ENCODE measurements around the gene GOPC. TPM values are rescaled to one million over a fixed set of nuclear protein-coding genes. Genes with fewer than 3 reads are reported as not detected.

Gene GOPC
- total and polyA plus RNA-seq, 2 of the 4 experiments (the other 2 are of a cell fraction): 23.4 to 23.8 TPM

DNA sequence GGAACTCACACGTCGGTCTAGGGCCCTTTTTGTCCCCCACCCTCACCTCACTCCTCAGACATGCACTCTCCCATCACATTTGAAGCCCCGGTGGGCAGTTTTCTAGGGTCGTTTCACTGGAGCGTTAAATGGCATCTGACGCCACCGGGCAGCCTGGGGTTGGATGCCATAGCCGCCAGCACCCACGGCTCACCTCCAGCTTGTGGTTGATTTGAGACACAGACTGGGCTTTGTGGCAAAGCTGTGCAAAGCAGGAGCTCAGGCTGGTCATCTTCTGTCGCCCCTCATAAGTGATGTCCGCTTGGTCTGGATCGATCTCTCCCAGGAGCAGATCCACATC is 530 bp downstream of the GOPC start:
- Histone ChIP-seq H2BK15ac (ENCODE audit: low read depth, low read length) (no peak overlapping the region; the same call in 2 of the 3 replicates), H3K9me3 (ENCODE audit: control insufficient read depth, insufficient read depth, low read length) (no peaks in the 10 kb centered on the region), H2AK9ac (replicated peaks; ENCODE audit: low read depth, low read length, poor library complexity) (peak overlapping the region; percentile 68), H4K5ac (ENCODE audit: low read depth, low read length) (peak overlapping the region; percentile 53), H3K79me1 (ENCODE audit: low read depth in 1 of 2, low read length in 2 of 2) (peaks cover 3 to 24% of the 10 kb centered on the region in 2 experiments), H3K4ac (ENCODE audit: low read depth, low read length) (peak overlapping the region; percentile 73), H3K14ac (replicated peaks; ENCODE audit: low read depth, low read length) (peak overlapping the region; percentile 73), H4K91ac (ENCODE audit: insufficient read depth, low read depth, low read length) (peak overlapping the region; percentile 78; the same call in 1 of the 2 replicates), H2AFZ (replicated peaks; ENCODE audit: low read length, poor library complexity) (peak overlapping the region; percentile 98), H3K36me3 (ENCODE audit: control insufficient read depth, insufficient read depth, low read length) (peaks cover 8% of the 10 kb centered on the region), H2BK120ac (ENCODE audit: low read depth, low read length) (no peak overlapping the region), H3K9me1 (ENCODE audit: insufficient read depth, low read length) (no peaks in the 10 kb centered on the region; the same call in 1 of the 2 replicates), H3K4me2 (ENCODE audit: low read depth, low read length) (peak overlapping the region; percentile 94), H3K18ac (ENCODE audit: low read depth, low read length) (peak overlapping the region; percentile 29), H2BK20ac (ENCODE audit: low read depth, low read length) (no peak overlapping the region), H2BK5ac (ENCODE audit: low read depth, low read length, poor library complexity, severe bottlenecking) (peak overlapping the region; percentile 77), H3K56ac (ENCODE audit: extremely low read depth, insufficient read depth, low read length) (peak overlapping the region; percentile 68; the same call in 1 of the 2 replicates), H4K8ac (ENCODE audit: low read depth in 2 of 2, low read length in 2 of 2) (peak overlapping the region; percentile 17 to 67; a peak in 3 of 4 replicates), H3K23ac (ENCODE audit: low read depth, low read length) (peak overlapping the region; percentile 49), H4K20me1 (ENCODE audit: insufficient read depth, low read length) (peaks cover 16% of the 10 kb centered on the region; the same call in 1 of the 2 replicates), H3K27ac (ENCODE audit: insufficient read depth, low read length) (peak overlapping the region; percentile 86), H3K4me3 (ENCODE audit: insufficient read depth, low read depth, low read length) (peak overlapping the region; percentile 90), H3K27me3 (ENCODE audit: control insufficient read depth, insufficient read depth, low read length) (no peaks in the 10 kb centered on the region), H3K4me1 (ENCODE audit: control insufficient read depth, insufficient read depth, low read length) (0 out of 2 replicates have a peak, but pooled peaks cover 2% of the 10 kb centered on the region), H2AK5ac (ENCODE audit: low read depth, low read length) (peak overlapping the region; percentile 71), H3K9ac (ENCODE audit: low read depth, low read length) (peak overlapping the region; percentile 95)
- ChIA-PET CTCF (interaction anchor here (0.8 to 1.4 kb wide), 2 partner anchors 12 to 201 kb away, joined by 3 read pairs; no protein-coding TSS in a partner anchor), POLR2A (ENCODE audit: unreplicated experiment) (interaction anchor here (0.6 to 0.8 kb wide), 2 partner anchors 152 to 172 kb away, joined by 10 to 21 read pairs; no protein-coding TSS in a partner anchor)
- in situ Hi-C loops (cut with MboI; ENCODE audit: low sequenced_read_pairs): loop anchor here (5.0 kb wide), 2 partner anchors 154 to 254 kb away; no protein-coding TSS in a partner anchor
- no peak for ATAC-seq (ENCODE audit: low read depth)
- dilution Hi-C loops (cut with HindIII; ENCODE audit: low sequenced_read_pairs, unreplicated experiment): no loop called here
- BruUV-seq (replicated peaks): TSS peak; percentile 74
- no peak for TF ChIP-seq BHLHE40 (IDR thresholded peaks at IDR 0.05; ENCODE audit: low read depth, low read length)
- TF ChIP-seq MAZ (IDR thresholded peaks at IDR 0.05; ENCODE audit: borderline replicate concordance, low read depth, low read length): no peak
- TF ChIP-seq CHD1 (IDR thresholded peaks at IDR 0.05; ENCODE audit: low read depth, low read length): no peak
- no peak for TF ChIP-seq RFX5 (IDR thresholded peaks at IDR 0.05; ENCODE audit: low read depth, low read length)
- no peak for TF ChIP-seq MAFK (IDR thresholded peaks at IDR 0.05; ENCODE audit: low read depth, low read length)
- TF ChIP-seq RCOR1 (IDR thresholded peaks at IDR 0.05; ENCODE audit: insufficient replicate concordance, low read length): no peak
- TF ChIP-seq, protein P1, sequence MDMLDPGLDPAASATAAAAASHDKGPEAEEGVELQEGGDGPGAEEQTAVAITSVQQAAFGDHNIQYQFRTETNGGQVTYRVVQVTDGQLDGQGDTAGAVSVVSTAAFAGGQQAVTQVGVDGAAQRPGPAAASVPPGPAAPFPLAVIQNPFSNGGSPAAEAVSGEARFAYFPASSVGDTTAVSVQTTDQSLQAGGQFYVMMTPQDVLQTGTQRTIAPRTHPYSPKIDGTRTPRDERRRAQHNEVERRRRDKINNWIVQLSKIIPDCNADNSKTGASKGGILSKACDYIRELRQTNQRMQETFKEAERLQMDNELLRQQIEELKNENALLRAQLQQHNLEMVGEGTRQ (IDR thresholded peaks at IDR 0.05; ENCODE audit: low read depth, low read length): no peak
- TF ChIP-seq CEBPB (IDR thresholded peaks at IDR 0.05; ENCODE audit: low read depth, low read length): no peak
- TF ChIP-seq, protein P2, sequence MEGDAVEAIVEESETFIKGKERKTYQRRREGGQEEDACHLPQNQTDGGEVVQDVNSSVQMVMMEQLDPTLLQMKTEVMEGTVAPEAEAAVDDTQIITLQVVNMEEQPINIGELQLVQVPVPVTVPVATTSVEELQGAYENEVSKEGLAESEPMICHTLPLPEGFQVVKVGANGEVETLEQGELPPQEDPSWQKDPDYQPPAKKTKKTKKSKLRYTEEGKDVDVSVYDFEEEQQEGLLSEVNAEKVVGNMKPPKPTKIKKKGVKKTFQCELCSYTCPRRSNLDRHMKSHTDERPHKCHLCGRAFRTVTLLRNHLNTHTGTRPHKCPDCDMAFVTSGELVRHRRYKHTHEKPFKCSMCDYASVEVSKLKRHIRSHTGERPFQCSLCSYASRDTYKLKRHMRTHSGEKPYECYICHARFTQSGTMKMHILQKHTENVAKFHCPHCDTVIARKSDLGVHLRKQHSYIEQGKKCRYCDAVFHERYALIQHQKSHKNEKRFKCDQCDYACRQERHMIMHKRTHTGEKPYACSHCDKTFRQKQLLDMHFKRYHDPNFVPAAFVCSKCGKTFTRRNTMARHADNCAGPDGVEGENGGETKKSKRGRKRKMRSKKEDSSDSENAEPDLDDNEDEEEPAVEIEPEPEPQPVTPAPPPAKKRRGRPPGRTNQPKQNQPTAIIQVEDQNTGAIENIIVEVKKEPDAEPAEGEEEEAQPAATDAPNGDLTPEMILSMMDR (conservative IDR thresholded peaks at IDR 0.05; ENCODE audit: low read depth, low read length): no peak
- TF ChIP-seq POLR2A (IDR thresholded peaks at IDR 0.05; ENCODE audit: low read depth, low read length): no peak
- TF ChIP-seq, protein P3, sequence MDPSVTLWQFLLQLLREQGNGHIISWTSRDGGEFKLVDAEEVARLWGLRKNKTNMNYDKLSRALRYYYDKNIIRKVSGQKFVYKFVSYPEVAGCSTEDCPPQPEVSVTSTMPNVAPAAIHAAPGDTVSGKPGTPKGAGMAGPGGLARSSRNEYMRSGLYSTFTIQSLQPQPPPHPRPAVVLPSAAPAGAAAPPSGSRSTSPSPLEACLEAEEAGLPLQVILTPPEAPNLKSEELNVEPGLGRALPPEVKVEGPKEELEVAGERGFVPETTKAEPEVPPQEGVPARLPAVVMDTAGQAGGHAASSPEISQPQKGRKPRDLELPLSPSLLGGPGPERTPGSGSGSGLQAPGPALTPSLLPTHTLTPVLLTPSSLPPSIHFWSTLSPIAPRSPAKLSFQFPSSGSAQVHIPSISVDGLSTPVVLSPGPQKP (IDR thresholded peaks at IDR 0.05; ENCODE audit: borderline replicate concordance, low read depth, low read length): no peak
- TF ChIP-seq FOS (IDR thresholded peaks at IDR 0.05; ENCODE audit: low read depth, low read length): no peak
- no peak for TF ChIP-seq MXI1 (IDR thresholded peaks at IDR 0.05; ENCODE audit: borderline replicate concordance, low read depth, low read length)
- TF ChIP-seq RAD21 (IDR thresholded peaks at IDR 0.05; ENCODE audit: low read length): no peak
- TF ChIP-seq NFE2L2 (IDR thresholded peaks at IDR 0.05; ENCODE audit: low read depth, low read length): no peak
- no peak for TF ChIP-seq SMC3 (IDR thresholded peaks at IDR 0.05; ENCODE audit: low read depth, low read length)
- WGBS, 2 experiments (ENCODE audit: extremely low coverage in 2 of 2, insufficient read length in 1 of 2): 0% methylated on average over 7 of the region's 12 CpGs; no CpG with 5 or more reads in 1 of the 2 experiments
- DNase-seq: no peak
- intact Hi-C loops (cut with micrococcal nuclease): loop anchor here (1.0 to 10.0 kb wide), 3 partner anchors 151 to 627 kb away; no protein-coding TSS in a partner anchor
